MCF 10A (cell line): ENCODE measurements around the gene CACNA1C. TPM values are rescaled to one million over a fixed set of nuclear protein-coding genes. Genes with fewer than 3 reads are reported as not detected.

Source experiments
- BruUV-seq: library from RNA; stranded (reverse); fragments of 400-500 nt; replicated peaks from 2 replicates; lab custom pipeline; 2021; lab: Mats Ljungman, UMichigan
- CTCF ChIA-PET: fragments of 300-600 bp; sonication (Branson Sonifier 250); formaldehyde crosslinking; extraction: SDS; loops from one replicate; lab custom pipeline; 2021; ENCODE audit warnings: antibody characterized with exemption, inconsistent platforms; lab: Yijun Ruan, JAX
- POLR2A ChIA-PET: fragments of 300-600, 350-650 bp; sonication (Branson Sonifier 250); formaldehyde crosslinking; extraction: SDS; loops from one replicate; lab custom pipeline; 2020; ENCODE audit warnings: antibody characterized with exemption, inconsistent platforms; lab: Yijun Ruan, JAX
- DNase-seq: peaks from one replicate; pipeline ENCODE4 v3.0.0-alpha.2; 2018; ENCODE audit not compliant: unreplicated experiment
- H3K27ac Mint-ChIP-seq: one replicate; pipeline ENCODE4 v1.8.0; 2022; ENCODE audit warnings: mild to moderate bottlenecking, low read depth, mixed read lengths; ENCODE audit not compliant: unreplicated experiment
- H3K27me3 Mint-ChIP-seq: one replicate; pipeline ENCODE4 v1.8.0; 2022; ENCODE audit warnings: mixed read lengths; ENCODE audit not compliant: insufficient read depth, unreplicated experiment
- H3K36me3 Mint-ChIP-seq: one replicate; pipeline ENCODE4 v1.8.0; 2022; ENCODE audit warnings: mild to moderate bottlenecking, moderate library complexity, mixed read lengths; ENCODE audit not compliant: insufficient read depth, unreplicated experiment
- H3K4me1 Mint-ChIP-seq: one replicate; pipeline ENCODE4 v1.8.0; 2022; ENCODE audit warnings: mixed read lengths; ENCODE audit not compliant: insufficient read depth, unreplicated experiment
- H3K4me3 Mint-ChIP-seq: one replicate; pipeline ENCODE4 v1.8.0; 2022; ENCODE audit warnings: mild to moderate bottlenecking, moderate library complexity, mixed read lengths; ENCODE audit not compliant: unreplicated experiment
- H3K9me3 Mint-ChIP-seq: one replicate; pipeline ENCODE4 v1.8.0; 2022; ENCODE audit warnings: mixed read lengths; ENCODE audit not compliant: unreplicated experiment
- intact Hi-C: fragments of 100-400 bp; cut with micrococcal nuclease; formaldehyde crosslinking; loops from 2 replicates; pipeline ENCODE4 v1.14.1; 2022
- total RNA-seq: library from RNA; stranded (reverse); gene quantifications from 2 replicates; pipeline ENCODE4 v1.2.3, GENCODE V29; 2022
- TF ChIP-seq, protein P1 (sequence below): fragments of 200-600 bp; IDR thresholded peaks from one replicate; pipeline ENCODE4 v1.8.0; 2022; ENCODE audit warnings: antibody characterized with exemption, mild to moderate bottlenecking; ENCODE audit not compliant: unreplicated experiment

Gene CACNA1C
- total RNA-seq, 1 experiment from 2014 or later = not detected

DNA sequence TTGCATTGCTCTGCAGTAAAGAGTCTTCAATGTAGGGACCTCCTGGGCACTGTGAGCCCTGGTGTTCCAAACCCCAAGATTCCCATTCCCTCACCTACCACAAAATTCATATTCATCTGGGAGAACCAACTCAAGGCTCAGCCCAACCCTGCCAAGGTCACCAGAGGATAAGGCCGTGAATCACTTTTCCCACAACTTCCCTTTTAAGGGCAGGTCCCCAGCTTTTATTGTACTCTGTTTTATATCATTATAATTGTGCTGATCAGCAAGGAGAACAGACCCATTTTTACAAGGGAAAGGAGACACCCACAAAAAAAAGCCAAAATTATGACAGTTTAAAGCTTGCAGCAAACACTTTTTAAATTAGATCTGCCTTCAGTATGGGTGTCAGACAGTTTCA, 379.0 kb downstream of the CACNA1C start:
- Mint-ChIP-seq H3K36me3 (no peaks in the 10 kb centered on the region), H3K27ac (no peak overlapping the region), H3K9me3 (peaks cover 2% of the 10 kb centered on the region), H3K4me1 (no peaks in the 10 kb centered on the region), H3K4me3 (no peak overlapping the region), H3K27me3 (peaks cover 97% of the 10 kb centered on the region)
- intact Hi-C loops = no loop called here
- ChIA-PET CTCF (no interaction called here), POLR2A (no interaction called here)
- TF ChIP-seq, protein P1, sequence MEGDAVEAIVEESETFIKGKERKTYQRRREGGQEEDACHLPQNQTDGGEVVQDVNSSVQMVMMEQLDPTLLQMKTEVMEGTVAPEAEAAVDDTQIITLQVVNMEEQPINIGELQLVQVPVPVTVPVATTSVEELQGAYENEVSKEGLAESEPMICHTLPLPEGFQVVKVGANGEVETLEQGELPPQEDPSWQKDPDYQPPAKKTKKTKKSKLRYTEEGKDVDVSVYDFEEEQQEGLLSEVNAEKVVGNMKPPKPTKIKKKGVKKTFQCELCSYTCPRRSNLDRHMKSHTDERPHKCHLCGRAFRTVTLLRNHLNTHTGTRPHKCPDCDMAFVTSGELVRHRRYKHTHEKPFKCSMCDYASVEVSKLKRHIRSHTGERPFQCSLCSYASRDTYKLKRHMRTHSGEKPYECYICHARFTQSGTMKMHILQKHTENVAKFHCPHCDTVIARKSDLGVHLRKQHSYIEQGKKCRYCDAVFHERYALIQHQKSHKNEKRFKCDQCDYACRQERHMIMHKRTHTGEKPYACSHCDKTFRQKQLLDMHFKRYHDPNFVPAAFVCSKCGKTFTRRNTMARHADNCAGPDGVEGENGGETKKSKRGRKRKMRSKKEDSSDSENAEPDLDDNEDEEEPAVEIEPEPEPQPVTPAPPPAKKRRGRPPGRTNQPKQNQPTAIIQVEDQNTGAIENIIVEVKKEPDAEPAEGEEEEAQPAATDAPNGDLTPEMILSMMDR = no peak
- no peak for DNase-seq
- BruUV-seq = no TSS peak

DNA sequence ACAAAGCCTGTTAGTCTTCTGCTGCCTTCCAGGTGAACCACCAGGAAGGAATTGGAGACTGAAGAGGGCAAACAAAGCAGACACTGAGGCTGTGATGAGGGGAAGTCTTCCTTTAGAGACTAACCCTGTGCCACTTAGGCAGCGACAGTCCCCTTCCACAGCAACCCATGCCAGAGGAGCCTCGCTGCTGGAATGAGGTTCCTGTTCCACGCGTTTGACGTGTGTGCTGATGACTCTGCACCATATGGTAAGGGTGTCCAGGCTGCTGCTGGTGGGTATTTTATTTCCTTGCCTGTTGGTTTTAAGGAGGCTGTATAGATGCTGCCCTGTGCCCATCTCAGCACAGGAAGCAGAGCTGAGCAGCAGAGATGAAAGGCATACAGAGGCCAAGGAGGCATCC, 380.1 kb downstream of the CACNA1C start:
- ChIA-PET POLR2A (no interaction called here), CTCF (interaction anchor here (0.6 kb wide), 1 partner anchor 171 kb away, joined by 3 read pairs; no protein-coding TSS in a partner anchor)
- no peak for DNase-seq
- no peak overlapping the region for H3K27ac Mint-ChIP-seq
- H3K27me3 Mint-ChIP-seq = peaks cover 95% of the 10 kb centered on the region
- intact Hi-C loops = no loop called here
- no TSS peak for BruUV-seq
- no peaks in the 10 kb centered on the region for H3K4me1 Mint-ChIP-seq
- H3K4me3 Mint-ChIP-seq = no peak overlapping the region
- TF ChIP-seq, protein P1 = no peak
- peaks cover 7% of the 10 kb centered on the region for H3K9me3 Mint-ChIP-seq
- no peaks in the 10 kb centered on the region for H3K36me3 Mint-ChIP-seq

DNA sequence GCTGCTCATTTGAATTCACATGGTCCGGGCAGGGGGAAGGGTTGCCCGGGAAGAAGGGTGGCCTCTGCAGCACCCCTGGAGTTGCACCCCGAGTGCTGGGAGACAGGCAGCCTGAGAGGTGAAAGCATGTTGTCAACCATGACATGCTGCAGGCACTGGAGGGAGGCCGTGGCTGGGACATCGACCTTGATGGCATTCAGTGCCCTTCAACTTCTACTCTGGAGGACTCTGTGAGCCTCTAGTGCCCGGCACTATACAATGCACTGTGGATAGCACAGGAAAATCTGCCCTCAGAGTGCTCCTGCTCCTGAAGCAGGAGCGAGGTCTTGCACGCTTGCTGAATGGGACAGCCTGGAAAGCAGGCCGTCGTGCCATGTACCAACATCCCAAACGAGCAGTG, 382.7 kb downstream of the CACNA1C start:
- intact Hi-C loops = no loop called here
- no peaks in the 10 kb centered on the region for H3K4me1 Mint-ChIP-seq
- no peak overlapping the region for H3K4me3 Mint-ChIP-seq
- H3K27me3 Mint-ChIP-seq = peaks cover 82% of the 10 kb centered on the region
- TF ChIP-seq, protein P1 = no peak
- H3K36me3 Mint-ChIP-seq = no peaks in the 10 kb centered on the region
- POLR2A ChIA-PET = no interaction called here
- BruUV-seq = no TSS peak
- H3K27ac Mint-ChIP-seq = no peak overlapping the region
- DNase-seq = no peak
- CTCF ChIA-PET = no interaction called here
- H3K9me3 Mint-ChIP-seq = peaks cover 8% of the 10 kb centered on the region

DNA sequence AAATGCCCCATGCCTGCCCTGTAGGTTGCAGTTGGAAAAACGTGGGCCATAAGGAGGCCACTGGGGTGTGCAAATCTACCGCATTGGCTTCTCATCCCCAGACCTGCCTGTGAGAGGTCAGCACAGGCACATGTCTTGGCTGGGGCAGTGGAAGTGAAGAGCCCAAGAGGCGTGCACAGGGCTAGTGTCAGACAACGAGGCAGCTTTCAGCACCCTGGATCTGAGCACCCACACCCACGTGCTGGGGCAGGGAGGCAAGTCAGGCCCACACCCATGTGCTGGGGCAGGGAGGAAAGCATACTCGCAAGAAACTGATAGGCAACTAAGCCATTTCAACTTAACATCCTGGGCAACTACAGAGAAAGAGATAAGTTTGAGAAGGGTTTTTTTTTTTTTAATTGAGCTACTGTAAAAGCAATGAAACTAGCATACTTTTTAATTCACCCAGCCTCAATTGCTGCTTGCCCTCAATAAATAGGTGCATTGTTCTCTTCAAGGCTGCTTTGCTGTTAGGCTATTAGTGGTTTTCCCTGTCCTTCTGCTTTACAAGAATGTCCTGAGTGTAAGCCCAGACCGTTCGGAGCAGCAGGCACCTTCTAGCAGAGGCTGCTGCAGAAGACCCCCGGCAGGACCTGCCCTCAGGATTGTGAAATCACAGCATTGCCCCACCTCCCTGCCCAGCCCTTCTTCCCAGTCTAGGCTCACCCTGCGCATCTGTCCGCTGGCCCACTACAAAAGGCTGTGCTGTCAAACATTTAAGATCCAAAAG, 386.7 kb downstream of the CACNA1C start:
- ChIA-PET POLR2A (no interaction called here), CTCF (no interaction called here)
- Mint-ChIP-seq H3K27me3 (peaks cover 82% of the 10 kb centered on the region), H3K4me3 (no peak overlapping the region), H3K4me1 (no peaks in the 10 kb centered on the region), H3K27ac (no peak overlapping the region), H3K9me3 (peaks cover 8% of the 10 kb centered on the region), H3K36me3 (no peaks in the 10 kb centered on the region)
- intact Hi-C loops = no loop called here
- DNase-seq = no peak
- no TSS peak for BruUV-seq
- TF ChIP-seq, protein P1 = no peak
